HepG2 (cell line): ENCODE results near the gene MUL1. TPM values are rescaled to one million over a fixed set of nuclear protein-coding genes. Genes with fewer than 3 reads are reported as not detected.

Experiments
- ARNT ChIP-seq: fragments of 450-650 bp; IDR thresholded peaks from 2 replicates; pipeline ENCODE4 v1.6.1; 2017
- DNMT3B ChIP-seq: conservative IDR thresholded peaks from 2 replicates; pipeline ENCODE4 v1.6.1; 2016; ENCODE audit warnings: missing biosample characterization, control low read depth
- FOXK2 ChIP-seq: fragments of 450-650 bp; IDR thresholded peaks from 2 replicates; pipeline ENCODE4 v1.6.1; 2016
- HCFC1 ChIP-seq: fragments of 150-350 bp; IDR thresholded peaks from 2 replicates; pipeline ENCODE4 v1.6.1; 2014; ENCODE audit warnings: low read depth, low read length
- KAT8 ChIP-seq: IDR thresholded peaks from 2 replicates; pipeline ENCODE4 v1.6.1; 2016; ENCODE audit warnings: missing genetic modification reagents, missing compliant biosample characterization
- KDM5A ChIP-seq: fragments of 200-600 bp; sonication (generic); IDR thresholded peaks from 2 replicates; pipeline ENCODE4 v1.7.0; 2018; ENCODE audit warnings: antibody characterized with exemption, mild to moderate bottlenecking, low read length, borderline replicate concordance
- NFE2L2 ChIP-seq: fragments of 150-350 bp; IDR thresholded peaks from 2 replicates; pipeline ENCODE4 v1.6.1; 2014; ENCODE audit warnings: low read length
- NR3C1 ChIP-seq: sonication (generic); formaldehyde crosslinking; IDR thresholded peaks from 2 replicates; pipeline ENCODE4 v1.4.0; 2020; ENCODE audit warnings: missing genetic modification reagents
- REXO4 ChIP-seq: sonication (generic); formaldehyde crosslinking; IDR thresholded peaks from 2 replicates; pipeline ENCODE4 v1.8.0; 2022; ENCODE audit warnings: missing genetic modification reagents, mild to moderate bottlenecking, borderline replicate concordance
- SSRP1 ChIP-seq: IDR thresholded peaks from 2 replicates; pipeline ENCODE4 v1.6.1; 2016; ENCODE audit warnings: control low read depth
- TFDP1 ChIP-seq: IDR thresholded peaks from 2 replicates; pipeline ENCODE4 v1.6.1; 2016; ENCODE audit warnings: missing compliant biosample characterization, missing genetic modification reagents, borderline replicate concordance
- ZBTB37 ChIP-seq: sonication (generic); formaldehyde crosslinking; IDR thresholded peaks from 2 replicates; pipeline ENCODE4 v1.4.0; 2020; ENCODE audit warnings: mild to moderate bottlenecking, missing genetic modification reagents
- ZBTB49 ChIP-seq: sonication (generic); formaldehyde crosslinking; IDR thresholded peaks from 2 replicates; pipeline ENCODE4 v1.4.0; 2020; ENCODE audit warnings: missing genetic modification reagents, borderline replicate concordance
- ZNF3 ChIP-seq: IDR thresholded peaks from 2 replicates; pipeline ENCODE4 v1.7.0; 2017; ENCODE audit warnings: inconsistent platforms
- ZNF616 ChIP-seq: sonication (generic); formaldehyde crosslinking; IDR thresholded peaks from 2 replicates; pipeline ENCODE4 v1.5.0; 2020; ENCODE audit warnings: low read depth, mild to moderate bottlenecking, missing genetic modification reagents
- ZNF678 ChIP-seq: sonication (generic); formaldehyde crosslinking; IDR thresholded peaks from 2 replicates; pipeline ENCODE4 v1.4.0; 2020; ENCODE audit warnings: mild to moderate bottlenecking, missing genetic modification reagents
- ZUFSP ChIP-seq: sonication (generic); formaldehyde crosslinking; IDR thresholded peaks from 2 replicates; pipeline ENCODE4 v1.9.0; 2021; ENCODE audit warnings: missing genetic modification reagents, mild to moderate bottlenecking, borderline replicate concordance
- polyA plus RNA-seq, 8 experiments: library from polyadenylated mRNA; depleted of rRNA in 3 of 8; stranded (reverse) in 7 of 8; unstranded in 1 of 8; fragments of >200 nt; fragmentation: Illumina TruSeq in 4 of 8; extraction: Trizol in 4 of 8; gene quantifications; 2 replicates each; pipeline versions ENCODE4 v1.2.1 to v1.2.3, GENCODE V29; 2011 to 2016; ENCODE audit warnings: low read depth in 4 of 8, missing spikeins in 1 of 8, mixed read lengths in 1 of 8; ENCODE audit not compliant: insufficient read depth in 1 of 8
- total RNA-seq, 5 experiments: library from RNA; depleted of rRNA; stranded (reverse); fragments of >200 nt; fragmentation: Illumina TruSeq; extraction: Trizol; gene quantifications; 2 replicates each; pipeline ENCODE4 v1.2.3, GENCODE V29; 2016; ENCODE audit warnings: low read depth in 1 of 5

The MUL1 gene
- total and polyA plus RNA-seq, 2 of the 13 experiments (the other 11 are each of a cell fraction or from before 2014, with no cell fraction given) = 21.5 to 26.5 TPM

- TF ChIP-seq ZBTB49 (CRISPR knock-in tag) = no peak
- TF ChIP-seq NR3C1 (CRISPR knock-in tag) = no peak
- TF ChIP-seq ARNT = no peak
- TF ChIP-seq SSRP1 (CRISPR knock-in tag) = 0 out of 2 replicates have a peak, but pooled peaks have one; percentile 72
- TF ChIP-seq TFDP1 = peak; percentile 16; the same call in 1 of the 2 replicates
- no peak for TF ChIP-seq ZNF616
- TF ChIP-seq ZBTB37 = no peak
- TF ChIP-seq ZNF678 (CRISPR knock-in tag) = no peak
- TF ChIP-seq ZNF3 (CRISPR knock-in tag) = no peak
- peak; percentile 58; the same call in 1 of the 2 replicates for TF ChIP-seq KAT8 (CRISPR knock-in tag)
- no peak for TF ChIP-seq HCFC1
- no peak for TF ChIP-seq REXO4 (CRISPR knock-in tag)
- TF ChIP-seq FOXK2 = no peak; the same call in 1 of the 2 replicates
- no peak for TF ChIP-seq ZUFSP (CRISPR knock-in tag)
- no peak for TF ChIP-seq NFE2L2
- TF ChIP-seq DNMT3B (CRISPR knock-in tag) = 0 out of 2 replicates have a peak, but pooled peaks have one; percentile 12
- no peak for TF ChIP-seq KDM5A
Measured at GRCh38 chr1:20485527-20486456, 22.2 kb downstream of the MUL1 start, which contains the start of gene CAMK2N1 (continued).
